Caki2 (cell line): ENCODE measurements around the gene NME4. TPM values are rescaled to one million over a fixed set of nuclear protein-coding genes. Genes with fewer than 3 reads are reported as not detected.
"Not testable (repeated sequence)": the region's sequence is repeated elsewhere in the genome, so short reads cannot be mapped to it uniquely, and the experiment has no call there.

ENCODE experiments used
- DNase-seq: peaks from one replicate; pipeline ENCODE4 v3.0.0-alpha.2; 2015; ENCODE audit warnings: low read depth
- in situ Hi-C: cut with HindIII; loops from 2 replicates; pipeline ENCODE4 v1.10.0; 2016; ENCODE audit warnings: low sequenced_read_pairs, low pct_unique_long_range_greater_than_20kb, mixed read lengths
- total RNA-seq: library from RNA; depleted of rRNA; stranded (reverse); fragments of >200 nt; shearing (Covaris generic); gene quantifications from 2 replicates; pipeline ENCODE4 v1.2.3, GENCODE V29; 2014; ENCODE audit warnings: low replicate concordance

NME4 gene
- total RNA-seq, 1 experiment from 2014 or later = 59.6 TPM

DNA sequence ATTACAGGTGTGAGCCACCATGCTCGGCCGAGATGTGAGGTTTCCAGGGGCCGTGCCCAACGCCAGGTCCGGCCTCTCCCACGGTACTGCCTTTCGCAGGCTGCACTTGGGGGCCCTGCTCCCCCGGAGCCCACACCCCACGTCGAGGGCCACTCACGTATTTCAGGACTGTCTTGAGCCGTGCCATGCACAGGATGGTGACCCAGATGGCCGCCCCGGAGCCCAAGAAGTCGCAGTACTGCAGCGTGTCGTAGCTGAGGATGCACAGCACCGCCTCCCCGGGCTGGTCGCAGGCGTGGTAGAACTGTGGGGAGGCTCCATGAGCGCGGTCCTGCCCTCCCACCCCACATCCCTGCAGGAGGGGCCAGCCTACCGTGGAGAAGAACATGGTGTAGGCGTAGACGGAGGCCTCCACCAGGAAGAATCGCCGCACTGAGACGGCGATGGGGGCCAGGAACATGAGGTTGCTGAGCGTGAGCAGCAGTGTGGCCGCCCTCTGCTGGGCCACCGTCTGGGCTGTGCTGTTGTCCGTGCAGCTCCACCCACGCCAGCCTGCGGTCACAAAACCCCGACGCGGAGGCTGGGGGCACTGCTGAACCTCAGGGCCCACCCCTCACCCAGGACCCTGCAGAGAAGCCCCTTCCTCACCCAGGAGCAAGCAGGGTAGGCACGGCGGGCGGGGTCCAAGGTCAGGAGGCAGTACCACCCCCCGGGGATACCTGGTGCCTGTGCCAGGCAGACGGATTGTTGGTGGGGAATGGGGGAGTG, 23.0 kb upstream of the NME4 start:
- in situ Hi-C loops = no loop called here
- no peak for DNase-seq

DNA sequence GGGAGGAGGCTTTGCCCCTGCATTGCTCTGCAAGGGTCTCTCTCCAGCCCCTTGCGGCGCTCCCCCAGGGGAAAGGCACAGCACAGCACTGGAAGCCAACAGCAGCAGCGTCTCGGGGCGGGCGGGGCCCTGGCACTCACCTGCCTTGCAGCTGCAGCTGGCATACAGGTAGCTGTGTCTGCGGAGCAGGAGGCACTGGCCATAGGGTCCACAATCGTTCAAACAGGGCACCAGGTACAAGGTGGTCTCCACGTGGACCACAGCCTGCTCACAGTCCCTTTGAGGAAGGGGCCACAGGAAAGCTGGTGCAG, 22.4 kb upstream of the NME4 start:
- in situ Hi-C loops = no loop called here
- no peak for DNase-seq

DNA sequence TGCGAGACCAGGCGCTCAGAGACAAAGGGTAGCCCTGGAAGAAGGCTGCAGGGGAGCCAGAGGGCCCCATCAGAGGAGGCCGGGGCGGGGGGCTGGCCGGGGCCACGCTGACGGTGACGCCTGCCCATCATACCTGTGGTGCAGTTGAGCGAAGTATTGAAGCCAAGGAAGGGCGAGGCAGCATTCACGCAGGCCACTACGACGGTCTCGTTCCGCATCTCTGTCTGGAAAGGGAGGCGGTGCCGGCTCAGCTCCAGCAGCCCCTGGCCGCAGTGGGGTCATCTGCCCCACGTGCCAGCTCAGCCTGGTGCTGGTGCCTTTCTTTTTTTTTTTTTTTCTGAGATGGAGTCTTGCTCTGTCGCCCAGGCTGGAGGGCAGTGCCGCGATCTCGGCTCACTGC, 21.8 kb upstream of the NME4 start:
- in situ Hi-C loops = no loop called here
- no peak for DNase-seq

DNA sequence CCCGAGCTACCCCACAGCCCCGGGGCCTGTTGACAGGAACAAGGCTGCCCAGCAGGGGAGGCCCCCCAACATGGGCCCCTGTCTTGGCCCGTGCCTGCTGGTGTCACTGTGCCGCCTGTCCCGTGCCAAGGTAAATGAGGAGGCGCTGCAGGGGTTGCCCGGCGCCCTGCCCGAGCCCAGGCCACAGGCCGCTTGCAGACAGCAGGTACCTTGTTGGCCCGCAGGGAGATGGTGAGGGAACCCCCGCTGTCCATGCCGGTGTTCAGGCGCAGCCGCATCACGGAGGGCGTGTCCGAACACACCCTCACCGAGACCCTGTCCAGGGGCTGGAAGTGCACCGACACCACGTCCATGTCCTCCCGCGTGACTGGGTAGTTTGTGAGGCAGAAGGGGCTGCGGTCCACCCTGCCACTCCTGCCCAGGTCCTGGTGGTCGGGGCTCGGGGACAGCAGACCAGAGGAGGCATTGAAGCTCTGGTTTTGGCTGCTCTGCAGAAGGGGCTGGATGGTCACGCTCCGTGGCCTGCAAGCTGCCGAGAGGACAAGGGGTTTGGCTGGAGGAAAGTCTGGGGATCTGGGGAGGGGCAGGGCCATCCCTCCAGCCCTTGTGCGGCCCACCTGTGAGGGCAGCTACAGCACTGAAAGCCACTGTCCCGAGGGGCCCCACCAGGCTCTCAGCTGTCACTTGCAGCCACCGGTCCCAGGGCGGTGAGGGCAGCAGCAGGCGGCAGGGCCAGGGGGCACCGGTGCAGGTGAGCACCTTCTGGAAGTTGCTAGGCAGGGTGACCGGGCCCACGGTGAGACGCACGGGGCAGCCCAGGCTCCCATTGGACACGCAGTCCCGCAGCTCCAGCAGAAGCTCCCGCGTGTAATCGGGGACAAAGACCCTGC, 20.8 kb upstream of the NME4 start:
- in situ Hi-C loops = no loop called here

DNA sequence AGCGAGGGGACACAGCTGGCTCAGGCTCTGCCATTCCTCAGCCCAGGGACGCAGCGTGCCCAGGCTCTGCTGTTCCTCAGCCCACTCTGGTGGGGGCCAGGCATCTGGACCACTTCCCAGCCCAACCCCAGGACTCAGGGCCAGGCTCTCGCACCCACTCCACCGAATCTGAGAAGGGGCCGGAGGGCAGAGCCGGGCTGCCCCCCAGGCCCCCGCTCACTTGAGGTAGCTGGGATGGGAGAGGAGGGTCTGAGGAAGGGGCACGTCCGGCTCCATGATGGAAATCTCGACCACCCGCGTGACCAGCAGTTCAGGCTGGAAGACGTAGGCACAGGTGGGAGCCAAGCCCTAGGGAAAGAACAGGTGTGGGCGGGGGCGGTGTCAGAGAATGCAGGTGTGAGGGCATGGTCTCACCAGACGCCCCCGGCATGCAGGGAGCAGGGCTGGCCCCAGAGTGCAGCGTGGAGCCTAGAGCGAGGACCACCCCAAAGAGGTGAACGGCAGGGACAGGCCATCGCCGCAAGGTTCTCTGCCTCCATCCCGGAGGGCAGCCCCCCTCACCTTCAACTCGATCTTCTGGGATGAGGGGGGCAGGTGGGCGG, 20.1 kb upstream of the NME4 start:
- DNase-seq = no peak
- in situ Hi-C loops = no loop called here

More for the DNA sequence above, 20.8 kb upstream of the NME4 start:
- no peak for DNase-seq

DNA sequence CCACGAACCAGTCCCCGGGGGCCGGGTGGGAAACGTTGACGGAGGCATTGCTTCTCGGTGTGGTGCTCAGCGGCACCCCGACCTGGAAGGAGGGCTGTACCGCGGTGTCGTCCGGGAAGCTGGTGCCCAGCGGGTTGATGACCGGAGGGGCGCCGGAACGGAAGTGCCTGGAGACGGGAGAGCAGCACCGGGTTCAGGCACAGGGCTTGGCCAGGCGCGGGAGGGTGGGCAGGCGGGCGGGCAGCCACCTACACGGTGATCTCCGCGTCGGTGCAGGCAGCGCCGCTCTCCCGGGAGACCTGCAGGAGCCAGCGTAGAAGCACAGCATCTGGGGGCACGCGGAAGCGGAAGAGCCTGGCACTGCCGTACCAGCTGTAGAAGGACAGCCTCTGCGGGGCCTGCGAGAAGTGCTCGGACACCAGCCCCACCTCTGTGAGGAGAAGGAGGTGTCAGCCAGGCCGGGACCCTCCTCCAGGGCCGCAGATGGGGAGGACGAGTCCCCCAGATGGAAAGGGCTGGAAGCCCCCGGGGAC, 19.5 kb upstream of the NME4 start:
- in situ Hi-C loops = no loop called here
- no peak for DNase-seq

DNA sequence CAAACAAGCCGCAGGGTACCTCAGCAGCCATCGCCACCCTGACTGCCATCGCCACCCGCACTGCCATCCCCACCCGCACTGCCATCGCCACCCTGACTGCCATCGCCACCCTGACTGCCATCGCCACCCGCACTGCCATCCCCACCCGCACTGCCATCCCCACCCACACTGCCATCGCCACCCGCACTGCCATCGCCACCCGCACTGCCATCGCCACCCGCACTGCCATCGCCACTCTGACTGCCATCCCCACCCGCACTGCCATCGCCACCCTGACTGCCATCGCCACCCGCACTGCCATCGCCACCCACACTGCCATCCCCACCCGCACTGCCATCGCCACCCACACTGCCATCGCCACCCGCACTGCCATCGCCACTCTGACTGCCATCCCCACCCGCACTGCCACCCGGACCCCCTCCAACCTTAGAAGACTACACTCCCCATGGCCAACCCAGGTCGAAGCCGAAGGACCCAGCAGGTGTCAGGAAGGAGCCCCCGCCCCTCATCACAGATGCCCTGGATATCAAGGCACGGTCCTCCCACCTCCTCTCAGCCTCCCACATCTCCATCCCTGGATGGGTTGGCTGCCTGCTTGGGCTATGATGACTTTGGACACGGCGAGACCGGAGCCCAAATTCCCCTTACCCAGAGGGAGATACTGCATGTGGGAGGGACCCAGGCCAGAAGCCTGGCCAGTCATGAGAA, 18.7 kb upstream of the NME4 start:
- in situ Hi-C loops, DNase-seq: not testable (repeated sequence)

DNA sequence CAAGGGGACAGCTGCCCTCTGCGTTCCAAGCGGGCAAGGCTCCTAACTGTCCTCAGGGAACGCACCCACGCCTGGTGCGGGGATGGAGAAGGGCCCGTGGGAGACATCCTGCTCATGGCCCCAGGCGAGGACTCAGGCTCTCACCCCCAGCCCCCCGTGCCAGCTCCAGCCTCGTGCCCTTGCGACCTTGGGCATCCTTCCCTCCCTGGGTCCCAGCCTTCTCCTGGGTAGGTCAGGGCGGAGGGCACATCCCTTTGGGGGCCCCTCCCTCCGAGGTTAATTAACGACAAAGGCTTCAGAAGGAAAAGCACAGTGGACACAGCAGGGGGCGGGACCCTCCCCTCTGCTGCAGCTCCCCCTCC, 18.2 kb upstream of the NME4 start:
- no peak for DNase-seq
- in situ Hi-C loops = no loop called here

DNA sequence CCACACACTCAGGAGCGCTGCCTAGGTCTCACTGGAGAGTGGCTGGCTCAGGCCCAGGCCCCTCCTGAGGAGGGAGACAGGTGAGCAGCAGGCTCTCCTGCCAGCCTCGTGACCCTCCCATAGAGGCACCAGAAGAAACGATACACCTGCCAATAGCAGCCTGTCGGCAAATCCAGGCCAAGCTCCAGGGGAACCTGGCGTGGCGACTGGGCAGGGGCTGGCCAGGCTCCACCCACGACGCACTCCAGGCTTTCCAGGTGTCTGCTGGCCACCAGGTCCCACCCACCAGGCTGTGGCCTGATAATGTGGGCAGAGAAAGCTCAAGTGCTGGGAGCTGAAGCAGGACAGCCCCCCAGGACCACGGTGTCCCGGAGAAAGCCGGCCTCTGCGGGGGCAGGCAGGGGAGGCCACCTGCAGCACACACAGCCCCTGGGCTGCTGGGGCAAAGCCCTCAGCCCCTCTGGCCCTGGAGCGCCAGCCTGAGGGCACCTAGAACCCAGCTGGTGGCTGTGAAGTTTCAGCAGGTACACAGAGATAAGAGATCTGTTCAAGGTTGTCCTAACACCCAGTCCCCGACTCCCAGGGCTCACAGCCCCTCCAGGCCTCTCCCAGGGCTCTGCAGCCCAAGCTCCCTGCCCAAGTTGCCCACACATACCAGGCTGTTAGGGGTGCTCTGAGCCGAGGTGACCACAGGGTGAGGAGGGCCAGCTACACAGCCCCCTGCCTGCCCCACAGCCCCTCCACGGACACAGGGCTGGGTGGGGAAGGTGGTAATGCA, 17.6 kb upstream of the NME4 start:
- no peak for DNase-seq
- in situ Hi-C loops = no loop called here

DNA sequence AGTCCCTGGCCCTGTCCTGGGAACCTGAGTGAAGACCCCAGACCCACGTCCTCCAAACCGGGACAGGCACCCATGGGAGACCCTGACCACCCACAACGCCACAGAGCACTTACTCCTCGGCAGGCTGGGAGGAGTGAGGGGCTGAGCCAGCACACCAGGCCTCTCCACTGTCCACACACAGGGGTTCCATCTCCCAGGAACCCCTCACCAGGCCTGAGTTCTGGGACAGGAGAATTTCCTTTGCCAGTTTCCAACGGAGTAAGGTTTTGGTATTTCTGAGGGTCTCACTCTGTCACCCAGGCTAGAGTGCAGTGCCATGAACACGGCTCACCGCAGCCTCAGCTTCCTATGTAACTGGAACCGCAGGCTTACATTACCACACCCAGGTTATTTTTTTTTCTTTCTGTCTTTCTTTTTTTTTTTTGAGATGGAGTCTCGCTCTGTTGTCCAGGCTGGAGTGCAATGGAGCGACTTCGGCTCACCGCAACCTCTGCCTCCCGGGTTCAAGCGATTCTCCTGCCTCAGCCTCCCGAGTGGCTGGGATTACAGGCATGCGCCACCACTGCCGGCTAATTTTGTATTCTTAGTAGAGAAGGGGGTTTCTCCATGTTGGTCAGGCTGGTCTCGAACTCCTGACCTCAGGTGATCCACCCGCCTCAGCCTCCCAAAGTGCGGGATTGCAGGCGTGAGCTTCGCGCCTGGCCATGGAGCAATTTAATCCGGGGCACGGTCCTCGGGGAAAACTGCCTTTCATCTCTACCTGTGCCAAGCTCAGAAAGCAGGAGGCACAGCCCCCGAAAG, 16.8 kb upstream of the NME4 start:
- DNase-seq = no peak
- in situ Hi-C loops = no loop called here

DNA sequence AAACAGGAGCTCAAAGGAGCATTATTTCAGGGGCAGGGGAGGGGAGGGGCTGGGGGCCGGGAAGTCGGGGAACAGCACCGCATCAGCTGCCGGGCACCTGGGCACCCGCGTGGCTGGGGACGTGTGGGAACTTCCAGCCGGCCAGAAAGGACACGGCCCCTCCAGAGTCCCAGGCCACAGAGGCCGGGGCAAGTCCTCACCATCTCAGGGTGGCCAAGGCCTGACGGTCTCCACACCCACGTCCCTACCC, 16.3 kb upstream of the NME4 start:
- DNase-seq = no peak
- in situ Hi-C loops = no loop called here

DNA sequence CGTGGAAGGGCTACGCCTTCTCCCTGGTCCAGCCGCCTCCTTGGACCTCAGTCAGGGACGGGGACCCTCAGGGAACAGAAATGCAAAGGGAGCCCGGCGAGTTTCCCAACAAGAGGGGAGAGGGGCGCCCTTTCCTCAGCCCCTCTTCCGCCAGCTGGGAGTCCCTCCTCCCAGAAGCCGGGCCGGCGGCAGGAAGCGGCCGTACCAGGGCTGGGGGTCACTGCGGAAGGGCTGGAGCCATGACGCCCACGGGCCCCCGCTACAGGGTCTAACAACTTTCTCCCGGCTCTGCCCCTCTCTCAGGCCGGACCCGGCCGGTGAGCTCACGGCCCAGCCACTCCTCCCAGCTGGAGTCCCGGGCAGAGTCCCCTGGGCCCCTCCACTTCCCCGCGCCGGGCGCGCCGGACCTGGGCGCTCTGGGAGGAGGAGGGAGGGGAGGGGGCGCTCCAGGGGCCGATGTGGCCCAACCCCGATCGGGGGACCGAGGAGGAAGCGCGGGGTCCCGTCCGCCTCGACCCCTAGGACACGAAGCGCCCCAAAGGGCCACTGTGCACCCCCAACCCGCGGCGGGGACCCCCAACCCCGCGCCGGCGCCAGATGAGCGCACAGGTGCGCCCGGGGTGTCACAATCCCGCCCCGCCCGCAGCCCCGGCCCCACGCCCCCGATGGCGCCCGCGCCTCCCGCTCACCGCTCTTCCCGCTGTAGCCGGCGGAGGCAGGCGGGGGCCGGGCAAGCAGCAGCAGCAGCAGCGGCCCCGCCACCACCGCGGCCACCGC, 15.8 kb upstream of the NME4 start:
- DNase-seq = no peak
- in situ Hi-C loops = no loop called here

DNA sequence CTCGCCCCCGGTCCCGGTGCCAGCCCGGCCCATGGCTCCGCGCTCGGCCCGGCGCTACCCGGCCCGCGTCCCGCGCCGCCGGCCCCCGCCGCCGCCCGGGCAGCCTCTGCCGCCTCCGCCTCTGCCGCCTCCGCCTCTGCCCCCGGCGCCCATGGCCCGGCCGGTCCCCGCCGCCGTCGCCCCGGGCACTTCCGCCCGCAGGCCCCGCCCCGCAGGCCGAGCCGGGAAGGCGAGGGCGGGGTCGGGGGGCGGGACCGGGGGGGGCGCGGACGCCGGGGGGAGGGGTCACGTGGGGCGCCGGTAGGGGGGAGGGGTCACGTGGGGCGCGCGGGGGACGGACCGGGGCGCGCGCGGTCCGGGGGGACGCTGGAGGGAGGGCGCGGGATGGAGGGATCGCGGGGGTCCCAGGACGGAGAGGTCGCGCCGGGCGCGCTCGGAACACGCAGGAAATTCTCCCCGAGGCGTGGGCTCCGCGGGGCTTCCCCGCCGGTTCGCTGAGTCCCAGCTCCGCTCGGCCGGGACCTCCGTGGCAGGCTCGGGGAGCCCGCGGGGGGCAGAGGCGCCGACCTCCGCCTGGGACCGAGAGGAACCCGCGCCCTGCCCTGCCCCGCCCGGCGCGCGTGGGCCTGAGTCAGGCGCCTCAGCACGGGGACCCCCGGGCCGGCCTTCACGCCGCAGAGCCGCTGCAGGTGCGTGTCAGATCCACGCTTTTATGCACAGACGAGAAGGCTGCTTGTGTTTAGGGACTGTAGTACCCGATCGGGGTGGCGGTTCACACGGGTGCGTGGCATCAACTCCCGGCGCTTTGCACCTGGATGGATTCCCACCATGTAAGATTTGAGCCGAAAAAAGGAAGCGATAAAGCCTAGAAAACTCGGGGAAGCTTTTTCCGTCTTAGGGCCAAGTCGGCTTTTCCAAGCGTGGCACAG, 14.9 kb upstream of the NME4 start, which contains the start of gene PGAP6:
Gene PGAP6, minus strand, starts transcription at position 190 of the 929 bp plus-strand sequence. Its CDS starts 157 bp downstream, at position 33.
- in situ Hi-C loops = no loop called here
- DNase-seq = no peak

DNA sequence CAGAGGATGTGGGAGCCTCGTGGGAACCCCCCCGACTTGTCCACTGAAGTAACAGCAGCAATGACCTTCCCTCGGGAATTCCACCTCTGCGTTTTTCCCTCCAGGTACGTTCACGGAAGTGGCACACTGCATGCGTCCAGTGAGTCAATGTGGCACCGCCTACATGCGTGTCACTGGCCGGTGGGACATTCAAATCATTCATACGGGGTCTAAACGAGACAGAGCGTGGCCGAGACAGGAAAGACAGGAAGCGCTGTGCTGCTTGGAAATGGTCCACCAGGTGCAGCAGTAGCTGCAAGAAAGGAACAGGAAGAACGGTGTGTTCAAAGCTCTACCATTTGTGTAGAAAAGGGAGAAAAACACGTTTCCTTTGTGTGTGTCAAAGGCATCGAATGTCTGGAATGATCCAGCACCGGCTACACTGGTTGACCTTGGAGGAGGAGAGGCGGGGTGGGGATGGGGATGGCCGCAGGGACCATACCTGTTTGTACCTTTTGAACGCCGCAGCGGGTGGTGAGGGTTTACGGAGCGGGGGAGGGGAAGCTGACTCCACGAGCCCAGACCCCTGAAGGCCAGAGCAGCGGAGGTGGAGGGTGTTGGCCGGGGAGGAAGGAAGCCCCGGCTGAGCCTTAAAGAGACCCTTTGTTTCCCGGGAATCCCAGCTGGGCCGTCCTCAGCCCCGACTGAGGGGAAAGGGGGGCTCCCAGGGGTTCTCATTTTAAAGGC, 13.5 kb upstream of the NME4 start:
- in situ Hi-C loops = no loop called here

DNA sequence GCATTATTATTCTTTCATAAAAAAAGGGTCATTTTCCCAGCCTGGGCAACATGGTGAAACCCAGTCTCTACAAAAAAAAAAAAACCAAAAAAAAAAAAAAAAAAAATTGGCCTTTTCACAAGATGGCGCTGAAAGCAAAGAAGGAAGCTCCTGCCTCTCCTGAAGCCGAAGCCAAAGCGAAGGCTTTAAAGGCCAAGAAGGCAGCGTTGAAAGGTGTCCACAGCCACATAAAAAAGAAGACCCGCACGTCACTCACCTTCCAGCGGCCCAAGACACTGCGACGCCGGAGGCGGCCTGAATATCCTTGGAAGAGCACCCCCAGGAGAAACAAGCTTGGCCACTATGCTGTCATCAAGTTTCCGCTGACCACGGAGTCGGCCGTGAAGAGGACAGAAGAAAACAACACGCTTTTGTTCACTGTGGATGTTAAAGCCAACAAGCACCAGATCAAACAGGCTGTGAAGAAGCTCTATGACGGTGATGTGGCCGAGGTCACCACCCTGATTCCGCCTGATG, 10.3 kb upstream of the NME4 start:
- DNase-seq = peak; percentile 51
- in situ Hi-C loops = no loop called here

More for the DNA sequence above, 13.5 kb upstream of the NME4 start:
- no peak for DNase-seq
